BLaER1 treated with 17β-estradiol and CSF1 and Interleukin-3, amounts not matched to agents 10 nM and 100 nM (cell line): ENCODE data around the gene PIK3R1.

Experiments used
- H3K27ac ChIP-seq, 11 experiments: shearing (Covaris generic); formaldehyde crosslinking; 2 replicates each; pipeline ENCODE4 v1.8.1; 2022
- H3K27me3 ChIP-seq, 11 experiments: shearing (Covaris generic); formaldehyde crosslinking; 2 replicates each; pipeline ENCODE4 v1.8.1; 2022
- H3K36me3 ChIP-seq, 11 experiments: shearing (Covaris generic); formaldehyde crosslinking; 2 replicates each; pipeline ENCODE4 v1.8.1; 2022
- H3K4me1 ChIP-seq, 10 experiments: shearing (Covaris generic); formaldehyde crosslinking; 2 replicates each; pipeline ENCODE4 v1.8.1; 2022
- H3K4me2 ChIP-seq, 11 experiments: shearing (Covaris generic); formaldehyde crosslinking; 2 replicates each; pipeline ENCODE4 v1.8.1; 2022
- H3K4me3 ChIP-seq, 10 experiments: shearing (Covaris generic); formaldehyde crosslinking; 2 replicates each; pipeline ENCODE4 v1.8.1; 2022
- H3K9ac ChIP-seq, 11 experiments: shearing (Covaris generic); formaldehyde crosslinking; 2 replicates each; pipeline ENCODE4 v1.8.1; 2022
- H3K9me3 ChIP-seq, 11 experiments: shearing (Covaris generic); formaldehyde crosslinking; replicated peaks in 1 of 11; 2 replicates each; pipeline ENCODE4 v1.8.1; 2022
- H4K20me1 ChIP-seq, 11 experiments: shearing (Covaris generic); formaldehyde crosslinking; 2 replicates each; pipeline ENCODE4 v1.8.1; 2022
- Cebpa-rat ChIP-seq, 11 experiments: shearing (Covaris generic); IDR thresholded peaks; 2 replicates each; pipeline ENCODE4 v1.8.1; 2022

Gene PIK3R1

GRCh38 chr5:68261569-68262065 is 46.1 kb downstream of the PIK3R1 start:
- Histone ChIP-seq H3K4me2 (peak overlapping the region in 2 of 11 experiments; percentile 5 to 12; a peak in 3 of 22 replicates), H3K27me3 (no peaks in the 10 kb centered on the region), H4K20me1 (peaks cover 45 to 90% (median 68%) of the 10 kb centered on the region in 11 experiments; a peak in 21 of 22 replicates), H3K36me3 (peaks cover 18 to 49% (median 36%) of the 10 kb centered on the region in 11 experiments; a peak in 20 of 22 replicates), H3K4me3 (no peak overlapping the region), H3K9me3 (no peaks in the 10 kb centered on the region), H3K9ac (no peak overlapping the region), H3K27ac (peak overlapping the region in 3 of 11 experiments; percentile 10 to 29 (median 19); a peak in 3 of 22 replicates), H3K4me1 (peaks cover 31 to 67% (median 47%) of the 10 kb centered on the region in 10 experiments)
- TF ChIP-seq Cebpa-rat (IDR thresholded peaks at IDR 0.05) = no peak

- TF ChIP-seq Cebpa-rat (IDR thresholded peaks at IDR 0.05) = no peak
- Histone ChIP-seq H3K27me3 (no peaks in the 10 kb centered on the region), H3K27ac (peak overlapping the region in 5 of 11 experiments; percentile 7 to 36 (median 16); a peak in 3 of 22 replicates), H4K20me1 (peaks cover 44 to 90% (median 64%) of the 10 kb centered on the region in 11 experiments; a peak in 21 of 22 replicates), H3K36me3 (peaks cover 5 to 25% (median 12%) of the 10 kb centered on the region in 11 experiments; a peak in 15 of 22 replicates), H3K4me2 (peak overlapping the region; percentile 37 to 72 (median 55); a peak in 21 of 22 replicates), H3K9me3 (no peaks in the 10 kb centered on the region), H3K4me3 (no peak overlapping the region), H3K9ac (no peak overlapping the region; a peak in 1 of 22 replicates), H3K4me1 (peaks cover 44 to 70% (median 62%) of the 10 kb centered on the region in 10 experiments)
Observed at GRCh38 chr5:68264024-68264956, 48.7 kb downstream of the PIK3R1 start.

- H3K4me2 ChIP-seq = peak overlapping the region; percentile 37 to 72 (median 55)
- no peaks in the 10 kb centered on the region for H3K9me3 ChIP-seq
- H3K4me3 ChIP-seq = no peak overlapping the region
- peaks cover 44 to 75% (median 60%) of the 10 kb centered on the region in 10 experiments for H3K4me1 ChIP-seq
- H3K9ac ChIP-seq = no peak overlapping the region
- no peaks in the 10 kb centered on the region for H3K27me3 ChIP-seq
- no peak for TF ChIP-seq Cebpa-rat (IDR thresholded peaks at IDR 0.05)
- peaks cover 41 to 90% (median 69%) of the 10 kb centered on the region in 11 experiments; a peak in 21 of 22 replicates for H4K20me1 ChIP-seq
- H3K36me3 ChIP-seq = peaks cover under 1 to 15% (median 7%) of the 10 kb centered on the region in 11 experiments; a peak in 12 of 22 replicates
- peak overlapping the region in 6 of 11 experiments; percentile 13 to 36 (median 25); a peak in 10 of 22 replicates for H3K27ac ChIP-seq
Observed at GRCh38 chr5:68265347-68265746, 49.8 kb downstream of the PIK3R1 start.

GRCh38 chr5:68265822-68266395 is 50.4 kb downstream of the PIK3R1 start:
- 0 out of 22 replicates have a peak overlapping the region, but pooled peaks of 1 of the 11 experiments have one; percentile 9 for H3K9ac ChIP-seq
- peaks cover 42 to 90% (median 75%) of the 10 kb centered on the region in 11 experiments for H4K20me1 ChIP-seq
- no peaks in the 10 kb centered on the region for H3K9me3 ChIP-seq
- peak overlapping the region in 5 of 11 experiments; percentile 14 to 49 (median 19); a peak in 5 of 22 replicates for H3K27ac ChIP-seq
- H3K36me3 ChIP-seq = peaks cover 0 to 13% (median 6%) of the 10 kb centered on the region in 11 experiments; a peak in 8 of 22 replicates
- H3K4me3 ChIP-seq = no peak overlapping the region
- no peaks in the 10 kb centered on the region for H3K27me3 ChIP-seq
- H3K4me2 ChIP-seq = peak overlapping the region; percentile 41 to 72 (median 55); a peak in 20 of 22 replicates
- H3K4me1 ChIP-seq = peaks cover 44 to 81% (median 56%) of the 10 kb centered on the region in 10 experiments
- TF ChIP-seq Cebpa-rat (IDR thresholded peaks at IDR 0.05) = no peak

GRCh38 chr5:68266457-68266856 is 50.9 kb downstream of the PIK3R1 start:
- Histone ChIP-seq H3K27me3 (no peaks in the 10 kb centered on the region), H3K27ac (peak overlapping the region in 1 of 11 experiments; percentile 14; a peak in 2 of 22 replicates), H3K36me3 (peaks cover 0 to 13% (median 6%) of the 10 kb centered on the region in 11 experiments; a peak in 8 of 22 replicates), H3K9ac (peak overlapping the region in 1 of 11 experiments; percentile 16; a peak in 1 of 22 replicates), H3K4me2 (peak overlapping the region; percentile 41 to 72 (median 55)), H3K4me1 (peaks cover 38 to 87% (median 53%) of the 10 kb centered on the region in 10 experiments), H3K9me3 (no peaks in the 10 kb centered on the region), H3K4me3 (no peak overlapping the region), H4K20me1 (peaks cover 47 to 90% (median 79%) of the 10 kb centered on the region in 11 experiments)
- no peak for TF ChIP-seq Cebpa-rat (IDR thresholded peaks at IDR 0.05)

- peak overlapping the region in 1 of 11 experiments; percentile 16; a peak in 1 of 22 replicates for H3K9ac ChIP-seq
- no peaks in the 10 kb centered on the region for H3K9me3 ChIP-seq
- peaks cover 0 to 18% (median 6%) of the 10 kb centered on the region in 11 experiments; a peak in 8 of 22 replicates for H3K36me3 ChIP-seq
- H3K27ac ChIP-seq = peak overlapping the region in 2 of 11 experiments; percentile 2 to 12; a peak in 4 of 22 replicates
- H4K20me1 ChIP-seq = peaks cover 54 to 90% (median 85%) of the 10 kb centered on the region in 11 experiments
- no peaks in the 10 kb centered on the region for H3K27me3 ChIP-seq
- H3K4me2 ChIP-seq = peak overlapping the region; percentile 41 to 72 (median 55); a peak in 21 of 22 replicates
- H3K4me3 ChIP-seq = no peak overlapping the region
- H3K4me1 ChIP-seq = peaks cover 35 to 88% (median 51%) of the 10 kb centered on the region in 10 experiments
- no peak for TF ChIP-seq Cebpa-rat (IDR thresholded peaks at IDR 0.05)
Observed at GRCh38 chr5:68267066-68267465, 51.5 kb downstream of the PIK3R1 start.

GRCh38 chr5:68268101-68268851 is 52.7 kb downstream of the PIK3R1 start:
- peak overlapping the region in 2 of 11 experiments; percentile 7 to 8; a peak in 3 of 22 replicates for H3K27ac ChIP-seq
- peak overlapping the region in 3 of 11 experiments; percentile 14 to 72 (median 69); a peak in 5 of 22 replicates for H3K4me2 ChIP-seq
- no peaks in the 10 kb centered on the region for H3K27me3 ChIP-seq
- H3K9me3 ChIP-seq = no peaks in the 10 kb centered on the region
- no peak for TF ChIP-seq Cebpa-rat (IDR thresholded peaks at IDR 0.05)
- H3K4me3 ChIP-seq = no peak overlapping the region
- H3K4me1 ChIP-seq = peaks cover 35 to 87% (median 51%) of the 10 kb centered on the region in 10 experiments
- peaks cover 7 to 25% (median 13%) of the 10 kb centered on the region in 11 experiments; a peak in 21 of 22 replicates for H3K36me3 ChIP-seq
- H3K9ac ChIP-seq = no peak overlapping the region
- peaks cover 62 to 100% (median 97%) of the 10 kb centered on the region in 11 experiments for H4K20me1 ChIP-seq

DNA sequence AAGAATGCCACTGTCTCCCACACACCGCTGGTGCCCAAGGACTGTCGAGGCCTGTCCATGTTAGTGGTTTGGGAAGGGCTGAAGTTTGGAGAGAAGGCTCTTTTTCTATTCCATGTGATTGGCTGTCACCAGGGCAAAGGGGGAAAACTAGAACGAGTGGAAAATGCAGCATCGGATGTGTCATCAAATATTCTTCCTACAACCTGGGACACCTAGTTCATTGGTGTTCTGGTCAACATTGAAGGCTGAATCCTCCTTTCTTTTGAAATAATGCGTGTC is 53.2 kb downstream of the PIK3R1 start:
- H3K4me1 ChIP-seq = peaks cover 35 to 82% (median 46%) of the 10 kb centered on the region in 10 experiments
- peaks cover 63 to 100% (median 100%) of the 10 kb centered on the region in 11 experiments for H4K20me1 ChIP-seq
- no peak overlapping the region for H3K9ac ChIP-seq
- H3K36me3 ChIP-seq = peaks cover 12 to 30% (median 18%) of the 10 kb centered on the region in 11 experiments
- H3K4me2 ChIP-seq = peak overlapping the region in 2 of 11 experiments; percentile 69 to 72; a peak in 5 of 22 replicates
- H3K27me3 ChIP-seq = no peaks in the 10 kb centered on the region
- H3K4me3 ChIP-seq = no peak overlapping the region
- TF ChIP-seq Cebpa-rat (IDR thresholded peaks at IDR 0.05) = no peak
- no peaks in the 10 kb centered on the region for H3K9me3 ChIP-seq
- H3K27ac ChIP-seq = no peak overlapping the region
